ENCODE measurements around the gene NBPF19.
"Not testable (repeated sequence)": the region's sequence is repeated elsewhere in the genome, so short reads cannot be mapped to it uniquely, and the experiment has no call there.

NBPF19 gene

GRCh38 chr1:149474745-149475144, at the start of gene NBPF19:
NBPF19 (plus strand) TSS chr1:149475045; CDS start chr1:149475933, 888 bp downstream.
- DNase-seq: not testable (repeated sequence)

GRCh38 chr1:149428317-149428716, 46.5 kb upstream of the NBPF19 start:
- DNase-seq: not testable (repeated sequence)

GRCh38 chr1:149445451-149445850, 29.4 kb upstream of the NBPF19 start:
- peak in 31 of 56 donors; percentile 0 to 65 (median 6) for DNase-seq

- DNase-seq: not testable (repeated sequence)
These were observed 22.6 kb upstream of the NBPF19 start for GRCh38 chr1:149452196-149452595.

- DNase-seq: not testable (repeated sequence)
These were observed 22.2 kb upstream of the NBPF19 start for GRCh38 chr1:149452652-149453051.

- DNase-seq: peak in 2 of 56 donors; percentile 2 to 4
These were observed 83.5 kb downstream of the NBPF19 start for GRCh38 chr1:149558350-149558825.

GRCh38 chr1:149561806-149562205, 87.0 kb downstream of the NBPF19 start:
- not testable (repeated sequence) for DNase-seq

- not testable (repeated sequence) for DNase-seq
These were observed 90.6 kb downstream of the NBPF19 start for GRCh38 chr1:149565485-149565884.

- DNase-seq: not testable (repeated sequence)
These were observed 97.9 kb downstream of the NBPF19 start for GRCh38 chr1:149572763-149573162.

GRCh38 chr1:149585592-149585991, 110.7 kb downstream of the NBPF19 start:
- DNase-seq: not testable (repeated sequence)

Measured in nucleus accumbens (tissue), 56 donors.